ENCODE measurements around the gene HPCAL1. TPM values are rescaled to one million over a fixed set of nuclear protein-coding genes. Genes with fewer than 3 reads are reported as not detected.

The HPCAL1 gene
- total and polyA plus RNA-seq, 3 donors from 2014 or later, result 99.5 to 263 (median 215) TPM

DNA sequence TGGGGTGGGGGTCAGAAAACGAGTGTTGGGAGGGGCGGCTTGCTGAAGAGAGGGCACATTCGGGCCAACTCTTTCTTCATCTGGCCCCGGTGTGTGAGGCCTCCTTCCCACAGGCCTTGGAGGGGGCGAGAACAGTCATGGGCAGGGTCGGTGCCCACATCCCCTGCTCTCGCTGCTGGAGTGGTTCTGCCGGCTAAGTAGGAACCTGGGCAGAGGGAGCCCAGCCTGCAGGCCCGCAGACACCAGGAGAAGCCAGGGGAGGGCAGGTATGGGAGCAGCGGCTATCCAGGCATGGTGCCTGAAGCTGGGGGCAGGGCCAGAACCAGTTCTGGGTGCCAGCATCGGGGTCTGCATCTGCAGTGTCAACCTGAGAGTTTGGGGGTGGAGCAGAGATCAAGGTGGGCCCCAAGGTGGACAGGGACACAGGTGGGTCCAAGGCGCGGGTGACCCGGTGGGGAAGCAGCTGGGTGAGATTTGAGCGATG lies 46.6 kb upstream of the HPCAL1 start:
- Histone ChIP-seq H3K4me3 (no peak overlapping the region), H3K9me3 (no peaks in the 10 kb centered on the region), H3K4me1 (no peaks in the 10 kb centered on the region), H3K27ac (no peak overlapping the region), H3K27me3 (no peaks in the 10 kb centered on the region), H3K36me3 (ENCODE audit: low read depth, missing control alignments) (no peaks in the 10 kb centered on the region)
- no peak for DNase-seq
- intact Hi-C loops (cut with DNase I; ENCODE audit: low total_unique reads), result no loop called here
- no peak for TF ChIP-seq POLR2A (IDR thresholded peaks at IDR 0.05)
- WGBS, 2 donors, result 77 to 84% methylated on average over 9 to 15 of the region's 15 CpGs

GRCh38 chr2:10256515-10257031 lies 46.1 kb upstream of the HPCAL1 start:
- Histone ChIP-seq H3K4me3 (no peak overlapping the region), H3K9me3 (no peaks in the 10 kb centered on the region), H3K4me1 (no peaks in the 10 kb centered on the region), H3K27me3 (no peaks in the 10 kb centered on the region), H3K27ac (no peak overlapping the region), H3K36me3 (ENCODE audit: low read depth, missing control alignments) (no peaks in the 10 kb centered on the region)
- 89 to 98% methylated on average over 5 to 17 of the region's 17 CpGs for WGBS, 2 donors
- intact Hi-C loops (cut with DNase I; ENCODE audit: low total_unique reads), result no loop called here
- no peak for DNase-seq
- no peak for TF ChIP-seq POLR2A (IDR thresholded peaks at IDR 0.05)

DNA sequence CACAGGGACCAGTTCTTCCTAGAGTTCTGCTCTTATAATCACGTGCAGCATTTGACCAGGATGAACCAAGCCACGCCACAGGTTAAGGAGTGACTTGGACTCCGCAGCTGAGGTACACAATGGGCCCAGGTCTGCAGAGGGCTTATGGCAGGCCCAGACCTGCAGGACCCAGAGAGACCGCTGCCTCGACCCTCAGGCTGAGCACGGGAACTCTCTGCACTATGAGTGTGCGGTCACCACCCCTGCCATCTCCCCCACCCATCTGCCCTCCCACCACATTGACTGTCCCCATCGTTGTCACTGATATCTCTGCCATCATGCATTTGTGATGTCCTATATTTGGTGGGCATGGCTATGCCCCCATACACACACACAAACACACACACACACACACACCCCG lies 45.7 kb upstream of the HPCAL1 start:
- no peak for TF ChIP-seq POLR2A (IDR thresholded peaks at IDR 0.05)
- no peak for TF ChIP-seq CTCF (IDR thresholded peaks at IDR 0.05)
- no peaks in the 10 kb centered on the region for H3K9me3 ChIP-seq
- intact Hi-C loops (cut with DNase I; ENCODE audit: low total_unique reads), result no loop called here
- no peaks in the 10 kb centered on the region for H3K36me3 ChIP-seq (ENCODE audit: low read depth, missing control alignments)
- no peak overlapping the region for H3K4me3 ChIP-seq
- H3K4me1 ChIP-seq, result no peaks in the 10 kb centered on the region
- H3K27me3 ChIP-seq, result no peaks in the 10 kb centered on the region
- no peak overlapping the region for H3K27ac ChIP-seq
- no peak for DNase-seq
- WGBS, 2 donors, result 92 to 95% methylated on average over 8 to 9 of the region's 9 CpGs

- Histone ChIP-seq H3K4me3 (no peak overlapping the region), H3K9me3 (no peaks in the 10 kb centered on the region), H3K27me3 (no peaks in the 10 kb centered on the region), H3K4me1 (no peaks in the 10 kb centered on the region), H3K27ac (no peak overlapping the region), H3K36me3 (ENCODE audit: low read depth, missing control alignments) (no peaks in the 10 kb centered on the region)
- intact Hi-C loops (cut with DNase I; ENCODE audit: low total_unique reads), result no loop called here
- TF ChIP-seq CTCF (IDR thresholded peaks at IDR 0.05) (no peak), POLR2A (IDR thresholded peaks at IDR 0.05) (no peak)
- DNase-seq, result no peak
- 90 to 94% methylated on average over 16 of the region's 16 CpGs for WGBS, 2 donors
Measured at GRCh38 chr2:10257500-10258147, 45.1 kb upstream of the HPCAL1 start.

GRCh38 chr2:10258326-10258725 lies 44.4 kb upstream of the HPCAL1 start:
- DNase-seq, result no peak
- intact Hi-C loops (cut with DNase I; ENCODE audit: low total_unique reads), result no loop called here
- no peak for TF ChIP-seq CTCF (IDR thresholded peaks at IDR 0.05)
- no peak for TF ChIP-seq POLR2A (IDR thresholded peaks at IDR 0.05)
- Histone ChIP-seq H3K27ac (no peak overlapping the region), H3K9me3 (no peaks in the 10 kb centered on the region), H3K27me3 (no peaks in the 10 kb centered on the region), H3K4me3 (no peak overlapping the region), H3K4me1 (no peaks in the 10 kb centered on the region), H3K36me3 (ENCODE audit: low read depth, missing control alignments) (no peaks in the 10 kb centered on the region)
- WGBS, 2 donors, result 74 to 84% methylated on average over 5 of the region's 5 CpGs

DNA sequence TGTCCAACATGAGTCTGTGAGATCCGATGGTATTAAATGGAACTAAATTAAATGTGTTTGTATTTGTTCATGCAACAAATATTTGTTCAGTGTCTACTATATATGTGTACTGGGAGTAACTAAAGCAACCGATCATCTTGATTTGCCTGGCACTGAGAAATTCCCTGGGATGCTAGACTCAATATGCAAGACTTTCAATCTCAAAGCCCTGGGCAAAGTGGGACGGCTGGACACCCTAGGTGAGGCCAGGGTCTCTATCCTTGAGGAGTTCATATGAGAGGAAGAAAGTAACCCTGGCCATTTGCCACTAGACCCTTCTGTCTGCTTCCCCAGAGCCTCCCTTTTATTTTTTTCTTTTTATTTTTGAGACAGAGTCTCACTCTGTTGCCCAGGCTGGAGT lies 44.0 kb upstream of the HPCAL1 start:
- H3K27me3 ChIP-seq, result no peaks in the 10 kb centered on the region
- intact Hi-C loops (cut with DNase I; ENCODE audit: low total_unique reads), result no loop called here
- H3K4me3 ChIP-seq, result no peak overlapping the region
- H3K27ac ChIP-seq, result no peak overlapping the region
- TF ChIP-seq POLR2A (IDR thresholded peaks at IDR 0.05), result no peak
- no peak for TF ChIP-seq CTCF (IDR thresholded peaks at IDR 0.05)
- H3K9me3 ChIP-seq, result no peaks in the 10 kb centered on the region
- no peak for DNase-seq
- no peaks in the 10 kb centered on the region for H3K4me1 ChIP-seq
- H3K36me3 ChIP-seq (ENCODE audit: low read depth, missing control alignments), result no peaks in the 10 kb centered on the region
- WGBS, 2 donors, result 89 to 98% methylated on average over 3 of the region's 3 CpGs

Data from testis (tissue), 3 donors.